DOHH2 (cell line): ENCODE measurements around the gene CCBE1.

Source experiments
- H3F3A ChIP-seq: fragments of 200-600 bp; sonication (generic), shearing (Covaris generic); 2 replicates; pipeline ENCODE4 v1.6.0; 2016; ENCODE audit warnings: antibody characterized with exemption, mild to moderate bottlenecking; ENCODE audit not compliant: control insufficient read depth, insufficient read depth
- H3K27ac ChIP-seq: fragments of 200-600 bp; sonication (generic); 2 replicates; pipeline ENCODE4 v1.5.1; 2014; ENCODE audit warnings: low read depth, mild to moderate bottlenecking, low read length, moderate library complexity
- H3K27me3 ChIP-seq: fragments of 200-600 bp; sonication (generic); 2 replicates; pipeline ENCODE4 v1.6.1; 2014; ENCODE audit warnings: mild to moderate bottlenecking, low read length, mixed read lengths; ENCODE audit not compliant: control insufficient read depth
- H3K36me3 ChIP-seq: fragments of 200-600 bp; sonication (generic); 2 replicates; pipeline ENCODE4 v1.6.1; 2014; ENCODE audit warnings: mild to moderate bottlenecking, low read length, moderate library complexity, mixed read lengths; ENCODE audit not compliant: control insufficient read depth
- H3K4me1 ChIP-seq: fragments of 200-600 bp; sonication (generic); 2 replicates; pipeline ENCODE4 v1.6.1; 2014; ENCODE audit warnings: mild to moderate bottlenecking, low read length, mixed read lengths; ENCODE audit not compliant: control insufficient read depth
- H3K4me2 ChIP-seq: fragments of 200-600 bp; sonication (generic); 2 replicates; pipeline ENCODE4 v1.6.0; 2014; ENCODE audit warnings: mild to moderate bottlenecking, low read length, moderate library complexity
- H3K4me3 ChIP-seq: fragments of 200-600 bp; sonication (generic); 2 replicates; pipeline ENCODE4 v1.5.1; 2014; ENCODE audit warnings: mild to moderate bottlenecking, low read length, mixed read lengths
- H3K79me2 ChIP-seq: fragments of 200-600 bp; sonication (generic); 2 replicates; pipeline ENCODE4 v1.6.1; 2014; ENCODE audit warnings: mild to moderate bottlenecking, low read length, mixed read lengths; ENCODE audit not compliant: control insufficient read depth
- H3K9me2 ChIP-seq: fragments of 200-600 bp; sonication (generic); replicated peaks from 2 replicates; pipeline ENCODE4 v1.6.1; 2014; ENCODE audit warnings: mild to moderate bottlenecking, low read length, mixed read lengths; ENCODE audit not compliant: control insufficient read depth
- H3K9me3 ChIP-seq: fragments of 200-600 bp; sonication (generic); 2 replicates; pipeline ENCODE4 v1.6.1; 2014; ENCODE audit warnings: antibody characterized with exemption, low read length, mixed read lengths; ENCODE audit not compliant: control insufficient read depth, insufficient read depth
- H4K20me1 ChIP-seq: fragments of 200-600 bp; sonication (generic); 2 replicates; pipeline ENCODE4 v1.6.0; 2014; ENCODE audit warnings: low read depth, mild to moderate bottlenecking, antibody characterized with exemption, low read length, moderate library complexity; ENCODE audit not compliant: control insufficient read depth, insufficient read depth
- EZH2phosphoT487 ChIP-seq: fragments of 200-600 bp; sonication (generic); IDR thresholded peaks from 2 replicates; pipeline ENCODE4 v1.6.1; 2017; ENCODE audit warnings: borderline replicate concordance, mild to moderate bottlenecking, antibody characterized with exemption, low read length, moderate library complexity, mixed read lengths
- TF ChIP-seq, protein P1 (sequence below): fragments of 200-600 bp; sonication (generic); IDR thresholded peaks from one replicate; pipeline ENCODE4 v1.5.1; 2014; ENCODE audit warnings: antibody characterized with exemption, mild to moderate bottlenecking, low read depth, low read length; ENCODE audit not compliant: poor library complexity, severe bottlenecking

The CCBE1 gene

DNA sequence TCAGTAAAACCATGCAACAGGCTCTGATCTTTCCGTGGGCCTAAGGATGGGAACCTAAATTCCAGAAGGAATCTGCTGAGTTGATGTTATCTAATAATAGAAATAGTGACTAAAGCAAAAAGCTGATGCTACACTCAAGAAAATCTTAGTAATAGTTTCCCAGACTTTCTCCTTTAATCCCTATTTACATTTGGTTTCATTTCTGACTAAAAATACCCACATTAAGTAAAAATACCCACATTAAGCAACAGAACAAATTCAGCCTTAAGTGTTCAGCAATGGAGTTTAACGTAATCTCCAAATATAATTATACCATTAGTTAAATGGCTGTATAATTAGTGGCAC, 50.3 kb downstream of the CCBE1 start:
- no peak overlapping the region for H3K4me2 ChIP-seq
- H3K4me3 ChIP-seq = no peak overlapping the region
- H3K4me1 ChIP-seq = no peaks in the 10 kb centered on the region
- H4K20me1 ChIP-seq = no peaks in the 10 kb centered on the region
- H3F3A ChIP-seq = no peaks in the 10 kb centered on the region
- no peaks in the 10 kb centered on the region for H3K9me2 ChIP-seq
- H3K27me3 ChIP-seq = peaks cover 11% of the 10 kb centered on the region
- H3K36me3 ChIP-seq = no peaks in the 10 kb centered on the region
- TF ChIP-seq, protein P1, sequence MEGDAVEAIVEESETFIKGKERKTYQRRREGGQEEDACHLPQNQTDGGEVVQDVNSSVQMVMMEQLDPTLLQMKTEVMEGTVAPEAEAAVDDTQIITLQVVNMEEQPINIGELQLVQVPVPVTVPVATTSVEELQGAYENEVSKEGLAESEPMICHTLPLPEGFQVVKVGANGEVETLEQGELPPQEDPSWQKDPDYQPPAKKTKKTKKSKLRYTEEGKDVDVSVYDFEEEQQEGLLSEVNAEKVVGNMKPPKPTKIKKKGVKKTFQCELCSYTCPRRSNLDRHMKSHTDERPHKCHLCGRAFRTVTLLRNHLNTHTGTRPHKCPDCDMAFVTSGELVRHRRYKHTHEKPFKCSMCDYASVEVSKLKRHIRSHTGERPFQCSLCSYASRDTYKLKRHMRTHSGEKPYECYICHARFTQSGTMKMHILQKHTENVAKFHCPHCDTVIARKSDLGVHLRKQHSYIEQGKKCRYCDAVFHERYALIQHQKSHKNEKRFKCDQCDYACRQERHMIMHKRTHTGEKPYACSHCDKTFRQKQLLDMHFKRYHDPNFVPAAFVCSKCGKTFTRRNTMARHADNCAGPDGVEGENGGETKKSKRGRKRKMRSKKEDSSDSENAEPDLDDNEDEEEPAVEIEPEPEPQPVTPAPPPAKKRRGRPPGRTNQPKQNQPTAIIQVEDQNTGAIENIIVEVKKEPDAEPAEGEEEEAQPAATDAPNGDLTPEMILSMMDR = no peak
- TF ChIP-seq EZH2phosphoT487 = no peak
- H3K9me3 ChIP-seq = no peaks in the 10 kb centered on the region
- no peak overlapping the region for H3K27ac ChIP-seq
- H3K79me2 ChIP-seq = no peaks in the 10 kb centered on the region

DNA sequence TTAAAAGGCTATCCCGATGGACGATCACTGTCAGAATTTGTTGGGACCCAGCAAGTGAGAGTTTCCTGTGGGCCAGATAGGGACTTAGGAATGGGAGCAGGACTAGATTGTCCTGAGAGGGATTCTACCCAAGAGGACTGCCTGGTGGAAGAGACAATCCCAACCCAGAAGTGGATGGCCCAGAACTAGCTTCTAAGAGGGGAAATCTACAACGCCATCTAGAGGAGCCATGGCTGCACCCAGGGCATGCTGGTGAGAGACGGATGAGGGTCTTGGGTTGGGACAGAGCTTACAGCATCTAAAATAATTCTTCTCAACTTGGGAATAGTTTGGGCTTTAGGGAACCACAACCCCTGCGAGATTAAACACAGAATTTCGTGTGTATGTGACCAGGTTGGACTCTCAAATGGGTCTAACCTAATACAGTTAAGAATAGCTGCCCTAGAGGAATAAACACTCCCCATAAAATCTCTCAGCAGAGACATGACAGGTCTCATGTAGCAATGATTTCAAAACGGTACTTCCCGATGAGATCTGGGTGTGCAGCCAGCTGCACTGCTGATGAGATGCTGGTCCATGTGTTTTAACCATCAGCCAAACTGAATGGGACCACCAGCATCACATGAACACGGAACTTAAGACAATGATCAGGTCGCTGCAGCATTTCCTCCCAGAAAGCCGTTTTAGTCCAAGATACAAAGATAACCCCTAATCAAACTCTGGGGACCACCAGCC, 50.8 kb downstream of the CCBE1 start:
- H3K9me2 ChIP-seq = no peaks in the 10 kb centered on the region
- no peaks in the 10 kb centered on the region for H4K20me1 ChIP-seq
- no peaks in the 10 kb centered on the region for H3K79me2 ChIP-seq
- no peak overlapping the region for H3K4me3 ChIP-seq
- no peaks in the 10 kb centered on the region for H3K4me1 ChIP-seq
- no peak overlapping the region for H3K4me2 ChIP-seq
- H3K27ac ChIP-seq = no peak overlapping the region
- TF ChIP-seq, protein P1 = no peak
- no peak for TF ChIP-seq EZH2phosphoT487
- H3K9me3 ChIP-seq = no peaks in the 10 kb centered on the region
- no peaks in the 10 kb centered on the region for H3F3A ChIP-seq
- H3K36me3 ChIP-seq = no peaks in the 10 kb centered on the region
- H3K27me3 ChIP-seq = peaks cover 8% of the 10 kb centered on the region

DNA sequence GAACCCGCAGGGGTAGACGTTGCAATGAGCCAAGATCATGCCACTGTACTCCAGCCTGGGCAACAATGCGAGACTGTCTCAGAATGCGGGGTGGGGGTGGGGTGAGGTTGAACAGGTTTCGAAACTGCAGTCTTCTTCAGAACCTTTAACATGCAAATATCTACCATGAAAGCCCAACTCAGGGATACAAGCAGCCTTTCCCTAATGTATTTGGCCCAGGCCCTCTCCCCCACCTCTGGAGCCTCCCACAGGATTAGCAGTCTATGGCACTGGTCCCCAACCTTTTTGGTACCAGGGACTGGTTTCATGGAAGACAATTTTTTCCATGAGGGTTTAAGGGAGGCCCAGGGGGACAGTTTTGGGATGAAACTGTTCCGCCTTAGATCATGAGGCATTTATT, 53.5 kb downstream of the CCBE1 start:
- TF ChIP-seq EZH2phosphoT487 = no peak
- TF ChIP-seq, protein P1 = no peak

More for the DNA sequence above, 53.5 kb downstream of the CCBE1 start:
- Histone ChIP-seq H3K9me3 (no peaks in the 10 kb centered on the region), H3F3A (no peaks in the 10 kb centered on the region), H3K4me3 (no peak overlapping the region), H4K20me1 (no peaks in the 10 kb centered on the region), H3K36me3 (no peaks in the 10 kb centered on the region), H3K27me3 (peaks cover 18% of the 10 kb centered on the region), H3K9me2 (no peaks in the 10 kb centered on the region), H3K79me2 (no peaks in the 10 kb centered on the region), H3K4me1 (no peaks in the 10 kb centered on the region), H3K4me2 (no peak overlapping the region), H3K27ac (no peak overlapping the region)
